ENCODE results near the gene PLCB1. TPM values are rescaled to one million over a fixed set of nuclear protein-coding genes. Genes with fewer than 3 reads are reported as not detected.

Gene PLCB1
- total and polyA plus RNA-seq, 2 donors (not counting 3 experiments of a cell fraction or from before 2014, with no cell fraction given): 10.2 to 53.4 TPM

DNA sequence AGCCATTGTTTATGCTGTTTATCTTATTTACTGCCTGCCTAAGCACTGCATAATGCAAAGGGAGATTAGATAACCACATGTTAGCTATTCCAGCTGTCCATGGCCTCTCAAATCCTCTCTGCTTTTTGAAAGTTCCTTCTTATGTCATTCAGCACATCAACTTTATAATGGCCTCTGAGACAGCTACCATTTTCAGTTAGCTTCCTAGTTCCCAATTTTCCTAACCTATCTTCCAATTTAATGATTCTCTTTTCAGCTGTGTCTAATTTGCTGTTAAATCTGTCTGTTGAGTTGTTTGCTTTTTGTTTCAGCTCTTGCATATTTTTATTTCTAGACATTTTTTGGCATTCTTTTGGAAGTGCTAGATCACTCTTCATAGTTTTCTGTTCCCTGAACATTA, 763.4 kb downstream of the PLCB1 start:
- ChIA-PET CTCF (interaction anchor here (1.1 to 1.4 kb wide), 2 partner anchors 28 to 41 kb away, joined by 3 to 4 read pairs; no protein-coding TSS in a partner anchor), POLR2A (no interaction called here)
- no peaks in the 10 kb centered on the region for H3K36me3 ChIP-seq (ENCODE audit: control insufficient read depth in 2 of 2, extremely low read depth in 1 of 2, insufficient read depth in 2 of 2, low read length in 2 of 2)
- FAIRE-seq (no peak), DNase-seq (ENCODE audit: low read depth, low spot score) (no peak)
- no peak overlapping the region for H3K27ac ChIP-seq (ENCODE audit: insufficient read depth, low read depth, low read length)
- H3K9me1 ChIP-seq (replicated peaks; ENCODE audit: control insufficient read depth, extremely low read depth, insufficient read depth, low read length): no peaks in the 10 kb centered on the region
- TF ChIP-seq GATA2 (IDR thresholded peaks at IDR 0.05; ENCODE audit: insufficient read depth, insufficient read length, low read depth, low read length): no peak
- TF ChIP-seq, protein P1, sequence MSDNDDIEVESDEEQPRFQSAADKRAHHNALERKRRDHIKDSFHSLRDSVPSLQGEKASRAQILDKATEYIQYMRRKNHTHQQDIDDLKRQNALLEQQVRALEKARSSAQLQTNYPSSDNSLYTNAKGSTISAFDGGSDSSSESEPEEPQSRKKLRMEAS (IDR thresholded peaks at IDR 0.05; ENCODE audit: insufficient read depth, insufficient read length): no peak
- TF ChIP-seq POLR2AphosphoS5 (IDR thresholded peaks at IDR 0.05; ENCODE audit: insufficient read depth, low read depth, low read length): no peak
- no peak for TF ChIP-seq JUN (IDR thresholded peaks at IDR 0.05; ENCODE audit: borderline replicate concordance, insufficient read depth, insufficient read length, low read depth)
- TF ChIP-seq, protein P2, sequence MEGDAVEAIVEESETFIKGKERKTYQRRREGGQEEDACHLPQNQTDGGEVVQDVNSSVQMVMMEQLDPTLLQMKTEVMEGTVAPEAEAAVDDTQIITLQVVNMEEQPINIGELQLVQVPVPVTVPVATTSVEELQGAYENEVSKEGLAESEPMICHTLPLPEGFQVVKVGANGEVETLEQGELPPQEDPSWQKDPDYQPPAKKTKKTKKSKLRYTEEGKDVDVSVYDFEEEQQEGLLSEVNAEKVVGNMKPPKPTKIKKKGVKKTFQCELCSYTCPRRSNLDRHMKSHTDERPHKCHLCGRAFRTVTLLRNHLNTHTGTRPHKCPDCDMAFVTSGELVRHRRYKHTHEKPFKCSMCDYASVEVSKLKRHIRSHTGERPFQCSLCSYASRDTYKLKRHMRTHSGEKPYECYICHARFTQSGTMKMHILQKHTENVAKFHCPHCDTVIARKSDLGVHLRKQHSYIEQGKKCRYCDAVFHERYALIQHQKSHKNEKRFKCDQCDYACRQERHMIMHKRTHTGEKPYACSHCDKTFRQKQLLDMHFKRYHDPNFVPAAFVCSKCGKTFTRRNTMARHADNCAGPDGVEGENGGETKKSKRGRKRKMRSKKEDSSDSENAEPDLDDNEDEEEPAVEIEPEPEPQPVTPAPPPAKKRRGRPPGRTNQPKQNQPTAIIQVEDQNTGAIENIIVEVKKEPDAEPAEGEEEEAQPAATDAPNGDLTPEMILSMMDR (IDR thresholded peaks at IDR 0.05; ENCODE audit: extremely low read depth in 1 of 2, insufficient read depth in 1 of 2, low read depth in 1 of 2, low read length in 2 of 2): no peak
- no peak for TF ChIP-seq POLR2A (IDR thresholded peaks at IDR 0.05; ENCODE audit: low read depth, low read length)
- H3K79me2 ChIP-seq (ENCODE audit: control insufficient read depth, insufficient read depth, low read length): no peaks in the 10 kb centered on the region
- no peak overlapping the region for H3K9ac ChIP-seq (replicated peaks; ENCODE audit: extremely low read depth, insufficient read depth, low read length)
- H4K20me1 ChIP-seq (replicated peaks; ENCODE audit: control insufficient read depth, extremely low read depth, insufficient read depth, low read length): no peaks in the 10 kb centered on the region
- no TSS peak for BruUV-seq (replicated peaks)
- peaks cover 3% of the 10 kb centered on the region for H3K9me3 ChIP-seq (replicated peaks; ENCODE audit: control insufficient read depth, insufficient read depth, low read length)
- no peak overlapping the region for H2AFZ ChIP-seq (ENCODE audit: low read depth, low read length)
- H3K27me3 ChIP-seq (ENCODE audit: control insufficient read depth in 2 of 2, insufficient read depth in 2 of 2, low read length in 2 of 2): no peaks in the 10 kb centered on the region
- no peaks in the 10 kb centered on the region for H3K4me1 ChIP-seq (ENCODE audit: control insufficient read depth, extremely low read depth, insufficient read depth, low read length)
- H3K4me3 ChIP-seq (replicated peaks in 1 of 3; ENCODE audit: insufficient read depth in 1 of 3, low read depth in 1 of 3, low read length in 3 of 3): no peak overlapping the region
- H3K4me2 ChIP-seq (ENCODE audit: insufficient read depth, low read length): no peak overlapping the region
- intact Hi-C loops (cut with micrococcal nuclease): no loop called here
- dilution Hi-C loops (cut with MboI; ENCODE audit: extremely low pct_ligation_motif_present, low sequenced_read_pairs): no loop called here

DNA sequence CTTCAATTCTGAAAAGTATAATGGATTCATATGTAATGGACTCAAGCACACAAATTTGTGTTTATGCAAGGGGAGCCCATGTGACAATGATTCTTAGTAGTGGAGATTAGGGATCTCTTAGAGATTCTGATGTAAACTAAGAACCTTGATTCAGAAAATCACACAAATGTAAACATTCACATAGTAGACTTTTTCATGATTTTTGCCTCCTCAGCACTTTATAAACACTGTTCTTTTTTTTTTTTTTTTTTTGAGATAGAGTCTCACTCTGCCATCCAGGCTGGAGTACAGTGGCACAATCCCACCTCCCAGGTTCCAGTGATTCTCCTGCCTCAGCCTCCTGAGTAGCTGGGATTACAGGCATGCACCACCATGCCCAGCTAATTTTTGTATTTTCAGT, 766.8 kb downstream of the PLCB1 start:
- Histone ChIP-seq H3K4me1 (ENCODE audit: control insufficient read depth, extremely low read depth, insufficient read depth, low read length) (no peaks in the 10 kb centered on the region), H3K4me3 (replicated peaks in 1 of 3; ENCODE audit: insufficient read depth in 1 of 3, low read depth in 1 of 3, low read length in 3 of 3) (no peak overlapping the region)
- FAIRE-seq: no peak

More for the DNA sequence above, 766.8 kb downstream of the PLCB1 start:
- no peaks in the 10 kb centered on the region for H4K20me1 ChIP-seq (replicated peaks; ENCODE audit: control insufficient read depth, extremely low read depth, insufficient read depth, low read length)
- H3K4me2 ChIP-seq (ENCODE audit: insufficient read depth, low read length): no peak overlapping the region
- DNase-seq (ENCODE audit: low read depth, low spot score): no peak
- no peaks in the 10 kb centered on the region for H3K9me1 ChIP-seq (replicated peaks; ENCODE audit: control insufficient read depth, extremely low read depth, insufficient read depth, low read length)
- H3K27me3 ChIP-seq (ENCODE audit: control insufficient read depth in 2 of 2, insufficient read depth in 2 of 2, low read length in 2 of 2): no peaks in the 10 kb centered on the region
- ChIA-PET POLR2A (no interaction called here), CTCF (no interaction called here)
- no peaks in the 10 kb centered on the region for H3K79me2 ChIP-seq (ENCODE audit: control insufficient read depth, insufficient read depth, low read length)
- no peak overlapping the region for H3K27ac ChIP-seq (ENCODE audit: insufficient read depth, low read depth, low read length)
- BruUV-seq (replicated peaks): no TSS peak
- no peaks in the 10 kb centered on the region for H3K36me3 ChIP-seq (ENCODE audit: control insufficient read depth in 2 of 2, extremely low read depth in 1 of 2, insufficient read depth in 2 of 2, low read length in 2 of 2)
- peaks cover 3% of the 10 kb centered on the region for H3K9me3 ChIP-seq (replicated peaks; ENCODE audit: control insufficient read depth, insufficient read depth, low read length)
- intact Hi-C loops (cut with micrococcal nuclease) (no loop called here), dilution Hi-C loops (cut with MboI; ENCODE audit: extremely low pct_ligation_motif_present, low sequenced_read_pairs) (no loop called here)
- TF ChIP-seq POLR2A (IDR thresholded peaks at IDR 0.05; ENCODE audit: low read depth, low read length): no peak
- TF ChIP-seq MYC (IDR thresholded peaks at IDR 0.05; ENCODE audit: low read depth, low read length): no peak
- no peak for TF ChIP-seq POLR2AphosphoS5 (IDR thresholded peaks at IDR 0.05; ENCODE audit: insufficient read depth, low read depth, low read length)
- TF ChIP-seq, protein P2 (IDR thresholded peaks at IDR 0.05; ENCODE audit: extremely low read depth in 1 of 2, insufficient read depth in 1 of 2, low read depth in 1 of 2, low read length in 2 of 2): no peak
- TF ChIP-seq GATA2 (IDR thresholded peaks at IDR 0.05; ENCODE audit: insufficient read depth, insufficient read length, low read depth, low read length): no peak
- TF ChIP-seq, protein P1 (IDR thresholded peaks at IDR 0.05; ENCODE audit: insufficient read depth, insufficient read length): no peak
- H2AFZ ChIP-seq (ENCODE audit: low read depth, low read length): no peak overlapping the region
- no peak overlapping the region for H3K9ac ChIP-seq (replicated peaks; ENCODE audit: extremely low read depth, insufficient read depth, low read length)
